Neural crest cell (in vitro differentiated cells): ENCODE results near the gene ELMO1. TPM values are rescaled to one million over a fixed set of nuclear protein-coding genes. Genes with fewer than 3 reads are reported as not detected.

Experiments
- DNase-seq: peaks from one replicate; pipeline ENCODE4 v3.0.0; 2021; ENCODE audit warnings: low read depth, mixed read lengths, low spot score
- H3K27ac Mint-ChIP-seq: one replicate; pipeline ENCODE4 v1.8.0; 2021; ENCODE audit warnings: mild to moderate bottlenecking, mixed read lengths; ENCODE audit not compliant: unreplicated experiment
- H3K27me3 Mint-ChIP-seq: 2 replicates; pipeline ENCODE4 v1.8.0; 2021; ENCODE audit warnings: low read depth, mild to moderate bottlenecking, mixed read lengths
- H3K36me3 Mint-ChIP-seq: 2 replicates; pipeline ENCODE4 v1.8.0; 2021; ENCODE audit warnings: low read depth, mild to moderate bottlenecking, mixed read lengths
- H3K4me1 Mint-ChIP-seq: 2 replicates; pipeline ENCODE4 v1.8.0; 2021; ENCODE audit warnings: mixed read lengths
- H3K4me3 Mint-ChIP-seq: one replicate; pipeline ENCODE4 v1.8.0; 2021; ENCODE audit warnings: mild to moderate bottlenecking, mixed read lengths
- H3K9me3 Mint-ChIP-seq: 2 replicates; pipeline ENCODE4 v1.8.0; 2021; ENCODE audit warnings: mixed read lengths
- CTCF ChIP-seq: fragments of 200-600 bp; sonication (generic); conservative IDR thresholded peaks from 2 replicates; pipeline ENCODE4 v1.5.0; 2021; ENCODE audit warnings: antibody characterized with exemption, mild to moderate bottlenecking
- total RNA-seq: library from RNA; stranded (reverse); gene quantifications from 2 replicates; pipeline ENCODE4 v1.2.1, GENCODE V29; 2021

ELMO1 gene
- total RNA-seq, 1 donor from 2014 or later: 7.4 TPM

- H3K9me3 Mint-ChIP-seq: peaks cover 2% of the 10 kb centered on the region
- TF ChIP-seq CTCF: no peak
- no peaks in the 10 kb centered on the region for H3K27me3 Mint-ChIP-seq
- no peak overlapping the region for H3K27ac Mint-ChIP-seq
- no peak for DNase-seq
- H3K36me3 Mint-ChIP-seq: no peaks in the 10 kb centered on the region
- peaks cover 4% of the 10 kb centered on the region for H3K4me1 Mint-ChIP-seq
- H3K4me3 Mint-ChIP-seq: no peak overlapping the region
Measured at GRCh38 chr7:37346761-37347160, 101.9 kb downstream of the ELMO1 start.

- no peak for DNase-seq
- Mint-ChIP-seq H3K27ac (peak overlapping the region; percentile 62), H3K9me3 (peaks cover 2% of the 10 kb centered on the region), H3K4me1 (peaks cover 4% of the 10 kb centered on the region), H3K4me3 (no peak overlapping the region), H3K36me3 (no peaks in the 10 kb centered on the region), H3K27me3 (no peaks in the 10 kb centered on the region)
- no peak for TF ChIP-seq CTCF
Measured at GRCh38 chr7:37344886-37345579, 103.6 kb downstream of the ELMO1 start.

- no peak for DNase-seq
- H3K4me3 Mint-ChIP-seq: no peak overlapping the region
- H3K4me1 Mint-ChIP-seq: peaks cover 4% of the 10 kb centered on the region
- TF ChIP-seq CTCF: no peak
- no peaks in the 10 kb centered on the region for H3K27me3 Mint-ChIP-seq
- no peaks in the 10 kb centered on the region for H3K36me3 Mint-ChIP-seq
- peaks cover 2% of the 10 kb centered on the region for H3K9me3 Mint-ChIP-seq
- peak overlapping the region; percentile 50 for H3K27ac Mint-ChIP-seq
Measured at GRCh38 chr7:37342688-37343471, 105.8 kb downstream of the ELMO1 start.

- Mint-ChIP-seq H3K27me3 (no peaks in the 10 kb centered on the region), H3K27ac (no peak overlapping the region), H3K4me1 (peaks cover 4% of the 10 kb centered on the region), H3K36me3 (no peaks in the 10 kb centered on the region), H3K9me3 (peaks cover 2% of the 10 kb centered on the region), H3K4me3 (no peak overlapping the region)
- no peak for DNase-seq
- no peak for TF ChIP-seq CTCF
Measured at GRCh38 chr7:37342176-37342687, 106.4 kb downstream of the ELMO1 start.

- H3K27ac Mint-ChIP-seq: no peak overlapping the region
- peaks cover 8% of the 10 kb centered on the region for H3K9me3 Mint-ChIP-seq
- no peak for DNase-seq
- no peak for TF ChIP-seq CTCF
- peaks cover 5% of the 10 kb centered on the region for H3K36me3 Mint-ChIP-seq
- no peak overlapping the region for H3K4me3 Mint-ChIP-seq
- no peaks in the 10 kb centered on the region for H3K27me3 Mint-ChIP-seq
- H3K4me1 Mint-ChIP-seq: peaks cover 4% of the 10 kb centered on the region
Measured at GRCh38 chr7:37341033-37341630, 107.5 kb downstream of the ELMO1 start.
